ENCODE measurements around the gene GFOD1.

The GFOD1 gene

GRCh38 chr6:13421425-13422059 lies 65.9 kb downstream of the GFOD1 start:
- peak; percentile 23 for DNase-seq

- no peak for DNase-seq
Measured at GRCh38 chr6:13420269-13420668, 67.1 kb downstream of the GFOD1 start.

- no peak for DNase-seq
Measured at GRCh38 chr6:13419422-13420195, 67.8 kb downstream of the GFOD1 start.

- DNase-seq: no peak
Measured at GRCh38 chr6:13418844-13419243, 68.6 kb downstream of the GFOD1 start.

GRCh38 chr6:13417954-13418353 lies 69.4 kb downstream of the GFOD1 start:
- no peak for DNase-seq

- no peak for DNase-seq
Measured at GRCh38 chr6:13417431-13417830, 70.0 kb downstream of the GFOD1 start.

GRCh38 chr6:13415283-13415682 lies 72.1 kb downstream of the GFOD1 start:
- no peak for DNase-seq

GRCh38 chr6:13413900-13414555 lies 73.4 kb downstream of the GFOD1 start:
- no peak for DNase-seq

GRCh38 chr6:13413466-13413862 lies 73.9 kb downstream of the GFOD1 start:
- DNase-seq: no peak

- no peak for DNase-seq
Measured at GRCh38 chr6:13412639-13413465, 74.5 kb downstream of the GFOD1 start.

GRCh38 chr6:13412211-13412610 lies 75.2 kb downstream of the GFOD1 start:
- DNase-seq: no peak

- no peak for DNase-seq
Measured at GRCh38 chr6:13411484-13411883, 75.9 kb downstream of the GFOD1 start.

GRCh38 chr6:13409991-13410390 lies 77.4 kb downstream of the GFOD1 start:
- no peak for DNase-seq

- no peak for DNase-seq
Measured at GRCh38 chr6:13407709-13408695, 79.4 kb downstream of the GFOD1 start.

- no peak for DNase-seq
Measured at GRCh38 chr6:13407368-13407708, 80.1 kb downstream of the GFOD1 start.

GRCh38 chr6:13406781-13407180 lies 80.6 kb downstream of the GFOD1 start:
- peak; percentile 29 for DNase-seq

- peak; percentile 70 for DNase-seq
Measured at GRCh38 chr6:13405961-13406477, 81.4 kb downstream of the GFOD1 start.

GRCh38 chr6:13404892-13405254 lies 82.5 kb downstream of the GFOD1 start:
- DNase-seq: no peak

- DNase-seq: no peak
Measured at GRCh38 chr6:13404228-13404891, 83.0 kb downstream of the GFOD1 start.

GRCh38 chr6:13402711-13403110 lies 84.7 kb downstream of the GFOD1 start:
- DNase-seq: peak; percentile 7

GRCh38 chr6:13400772-13401171 lies 86.6 kb downstream of the GFOD1 start:
- DNase-seq: no peak
